Epidermal melanocyte (primary cell): ENCODE data around the gene PPM1N.

ENCODE experiments used
- DNase-seq: peaks from one replicate; pipeline ENCODE4 v3.0.0; 2011; ENCODE audit warnings: low spot score; ENCODE audit not compliant: insufficient read length

The PPM1N gene

GRCh38 chr19:45528744-45529419 lies 30.6 kb downstream of the PPM1N start:
- DNase-seq: no peak

GRCh38 chr19:45529420-45529785 lies 31.2 kb downstream of the PPM1N start:
- no peak for DNase-seq

DNA sequence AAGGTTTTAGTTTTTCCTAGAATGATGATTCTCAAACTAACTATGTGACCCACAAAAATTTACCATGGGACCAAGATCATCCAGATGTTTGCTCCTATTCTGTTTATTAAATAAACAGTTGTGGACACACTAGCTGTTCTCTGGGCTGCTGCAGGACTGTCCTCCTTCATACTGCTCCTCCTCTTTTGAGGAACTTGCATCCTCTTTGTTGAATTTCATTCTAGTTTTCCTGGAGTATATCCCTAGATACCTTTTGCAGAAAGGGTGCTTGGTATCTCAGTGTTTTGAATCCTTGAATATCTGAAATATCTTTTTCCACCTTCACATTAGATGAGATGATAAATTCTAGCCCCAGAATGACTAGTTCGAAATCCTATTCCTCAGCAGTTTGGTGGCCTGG lies 33.1 kb downstream of the PPM1N start:
- DNase-seq: no peak

GRCh38 chr19:45539459-45539858 lies 41.2 kb downstream of the PPM1N start:
- DNase-seq: no peak

- no peak for DNase-seq
Observed at GRCh38 chr19:45542234-45542668, 44.0 kb downstream of the PPM1N start.

GRCh38 chr19:45547211-45547770 lies 49.0 kb downstream of the PPM1N start:
- DNase-seq: no peak

DNA sequence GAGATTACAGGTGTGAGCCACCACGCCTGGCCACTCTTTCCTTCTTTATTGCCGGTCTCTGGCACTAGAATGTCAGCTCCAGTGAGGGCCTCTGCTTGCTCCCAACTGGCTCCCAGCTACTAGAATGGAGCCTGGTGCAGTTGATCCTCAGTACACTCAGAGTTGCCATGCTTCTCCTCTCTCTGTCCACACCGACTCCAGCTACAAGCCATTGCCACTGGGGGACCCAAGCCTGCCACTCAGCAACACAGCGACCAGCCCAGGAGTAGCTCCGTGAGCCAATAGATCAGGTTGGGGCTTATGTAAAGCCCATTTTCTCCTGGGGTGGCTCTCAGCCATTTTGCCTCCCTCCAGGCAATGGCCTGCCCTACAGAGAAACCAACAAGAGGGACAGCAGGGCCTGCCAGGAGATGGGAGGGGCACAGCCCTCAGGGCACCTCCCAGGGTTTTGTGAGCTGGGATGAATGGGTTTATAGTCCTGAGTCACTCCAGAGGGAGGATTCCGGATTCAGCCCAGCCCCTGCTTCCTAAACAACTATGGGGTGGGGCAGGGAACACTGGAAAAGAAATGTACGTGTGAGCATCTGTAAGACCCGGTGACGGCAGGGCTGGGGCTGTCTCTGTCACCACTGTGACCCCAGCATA lies 49.8 kb downstream of the PPM1N start:
- DNase-seq: peak; percentile 82
